ENCODE measurements around the gene CFAP45. TPM values are rescaled to one million over a fixed set of nuclear protein-coding genes. Genes with fewer than 3 reads are reported as not detected.

The CFAP45 gene
- total and polyA plus RNA-seq, 2 experiments from 2014 or later: 0.36 TPM; not detected in 1

GRCh38 chr1:159883134-159883533 lies 16.8 kb downstream of the CFAP45 start:
- no peaks in the 10 kb centered on the region for H3K9me2 ChIP-seq (ENCODE audit: insufficient read depth)
- no peak overlapping the region for H3K27ac ChIP-seq (ENCODE audit: low read depth)
- Mint-ChIP-seq H3K9me3 (no peaks in the 10 kb centered on the region), H3K4me1 (no peaks in the 10 kb centered on the region; the same call in 2 of the 3 replicates), H3K36me3 (ENCODE audit: low read depth) (no peaks in the 10 kb centered on the region), H3K27ac (no peak overlapping the region), H3K4me3 (no peak overlapping the region), H3K27me3 (ENCODE audit: insufficient read depth, low read depth, poor library complexity) (no peaks in the 10 kb centered on the region)
- H3F3A ChIP-seq (replicated peaks; ENCODE audit: low read depth): no peaks in the 10 kb centered on the region
- H3K4me2 ChIP-seq: no peak overlapping the region
- no peaks in the 10 kb centered on the region for H3K27me3 ChIP-seq (ENCODE audit: insufficient read depth)
- no peak overlapping the region for H2AFZ ChIP-seq
- peaks cover 5% of the 10 kb centered on the region; the same call in 1 of the 2 replicates for H3K4me1 ChIP-seq (ENCODE audit: insufficient read depth)
- H3K36me3 ChIP-seq (ENCODE audit: insufficient read depth): no peaks in the 10 kb centered on the region
- no peaks in the 10 kb centered on the region for H4K20me1 ChIP-seq (replicated peaks; ENCODE audit: insufficient read depth)
- DNase-seq (ENCODE audit: low spot score): no peak
- no peak for TF ChIP-seq ETS1 (IDR thresholded peaks at IDR 0.05)
- no peak for TF ChIP-seq REST (IDR thresholded peaks at IDR 0.05; ENCODE audit: unreplicated experiment)
- no peak for TF ChIP-seq ZNF114 (CRISPR knock-in tag; IDR thresholded peaks at IDR 0.05)
- no peak for TF ChIP-seq ZNF462 (CRISPR knock-in tag; IDR thresholded peaks at IDR 0.05)
- TF ChIP-seq CTCF (conservative IDR thresholded peaks at IDR 0.05; ENCODE audit: low read depth in 2 of 2): no peak
- TF ChIP-seq NANOG (IDR thresholded peaks at IDR 0.05; ENCODE audit: borderline replicate concordance): no peak
- TF ChIP-seq JUNB (IDR thresholded peaks at IDR 0.05; ENCODE audit: unreplicated experiment): no peak
- TF ChIP-seq POLR2AphosphoS5 (IDR thresholded peaks at IDR 0.05; ENCODE audit: low read depth): no peak
- no peak for TF ChIP-seq CREB1 (CRISPR knock-in tag; IDR thresholded peaks at IDR 0.05; ENCODE audit: low read depth)
- no peaks in the 10 kb centered on the region for H3K79me2 ChIP-seq (replicated peaks; ENCODE audit: insufficient read depth)
- no peak overlapping the region for H3K4me3 ChIP-seq
- no peak for ATAC-seq

All from GM23338 (cell line).